Frontal cortex (tissue), 4 donors: Measurements from ENCODE around the gene GADD45GIP1. TPM values are rescaled to one million over a fixed set of nuclear protein-coding genes. Genes with fewer than 3 reads are reported as not detected.

Experiments
- DNase-seq, 2 donors: peaks; one replicate each; pipeline ENCODE4 v3.0.0; 2012; ENCODE audit warnings: low spot score in 2 of 2
- FAIRE-seq: peaks from 2 replicates; lab custom pipeline; 2012; peaks lifted over from hg19 to GRCh38; lab: Jason Lieb, UNC
- total RNA-seq: library from RNA; depleted of rRNA; stranded (reverse); fragments of >200 nt; gene quantifications from one replicate; pipeline ENCODE4 v1.2.3, GENCODE V29; 2014
- donor health status: control.
- donor health status: control.
- donor health status: control.

Gene GADD45GIP1
- 21.6 TPM for total RNA-seq

DNA sequence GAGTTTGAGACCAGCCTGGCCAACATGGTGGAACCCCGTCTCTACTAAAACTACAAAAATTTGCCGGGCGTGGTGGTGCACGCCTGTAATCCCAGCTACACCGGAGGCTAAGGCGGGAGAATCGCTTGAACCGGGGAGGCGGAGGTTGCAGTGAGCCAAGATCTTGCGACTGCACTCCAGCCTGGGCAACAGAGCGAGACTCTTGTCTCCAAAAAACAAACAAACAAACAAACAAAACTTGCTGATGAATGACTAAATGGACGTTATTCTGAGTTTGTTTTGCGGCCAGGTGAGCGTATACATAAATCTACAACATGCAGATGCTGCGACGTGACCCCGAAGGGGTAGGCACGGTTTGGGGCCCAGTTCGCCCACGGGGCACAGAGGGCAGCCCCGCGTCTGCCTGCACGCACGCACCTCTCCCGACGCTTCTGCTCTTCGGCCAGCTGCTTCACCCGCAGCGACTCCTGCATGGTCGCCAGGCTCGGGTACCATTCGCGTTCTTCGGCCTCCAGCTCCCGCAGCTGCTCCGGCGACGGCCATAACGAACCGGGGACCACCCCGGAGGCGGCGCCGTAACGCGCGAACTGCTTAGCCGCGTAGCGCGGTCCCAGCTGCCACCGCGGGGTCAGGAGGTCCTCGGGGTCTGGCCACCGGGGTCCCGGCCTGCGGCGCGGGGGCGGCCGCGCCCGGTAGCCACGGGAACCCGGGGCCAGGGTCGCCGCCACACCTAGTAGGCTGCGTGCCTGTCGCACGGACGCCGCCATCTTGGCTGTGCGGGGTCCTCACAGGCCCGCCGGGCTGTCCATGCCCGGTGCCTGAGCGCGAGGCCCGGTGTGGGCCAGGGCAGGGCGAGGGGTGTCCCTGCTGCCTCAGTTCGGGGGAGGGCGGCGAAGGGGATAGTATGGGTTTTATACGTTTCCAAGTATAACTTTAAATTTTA, at the start of gene GADD45GIP1:
TSS of gene GADD45GIP1 (minus strand) at position 778 of the 943 bp plus-strand sequence. CDS start at position 767, 11 bp downstream.
- DNase-seq (peak; percentile 69 to 71), FAIRE-seq (no peak)

DNA sequence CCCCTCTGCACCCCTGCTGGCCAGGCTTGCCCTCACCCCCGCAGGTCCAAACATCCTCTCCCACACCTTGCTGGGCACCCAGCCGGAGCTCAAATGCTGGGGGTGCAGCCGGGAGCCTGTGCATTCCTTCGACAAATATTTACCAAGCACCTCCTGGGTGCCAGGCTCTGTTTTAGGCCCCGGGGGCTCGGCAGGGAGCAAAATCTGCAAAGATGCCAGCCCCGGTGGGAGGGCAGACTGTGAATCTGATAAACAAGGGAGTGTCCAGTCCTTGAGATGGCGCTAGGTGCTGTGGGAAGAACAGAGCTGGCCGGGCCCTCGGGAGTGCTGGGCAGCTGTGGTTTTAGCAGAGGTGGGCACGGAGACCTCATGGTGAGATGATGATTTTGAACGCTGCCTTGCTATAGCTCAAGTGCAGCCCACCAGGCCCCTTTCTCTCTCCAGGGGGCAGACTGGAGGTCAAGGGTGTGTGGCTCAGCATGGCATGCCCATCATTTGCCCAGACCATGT, 48.9 kb upstream of the GADD45GIP1 start:
- no peak for FAIRE-seq
- no peak for DNase-seq

DNA sequence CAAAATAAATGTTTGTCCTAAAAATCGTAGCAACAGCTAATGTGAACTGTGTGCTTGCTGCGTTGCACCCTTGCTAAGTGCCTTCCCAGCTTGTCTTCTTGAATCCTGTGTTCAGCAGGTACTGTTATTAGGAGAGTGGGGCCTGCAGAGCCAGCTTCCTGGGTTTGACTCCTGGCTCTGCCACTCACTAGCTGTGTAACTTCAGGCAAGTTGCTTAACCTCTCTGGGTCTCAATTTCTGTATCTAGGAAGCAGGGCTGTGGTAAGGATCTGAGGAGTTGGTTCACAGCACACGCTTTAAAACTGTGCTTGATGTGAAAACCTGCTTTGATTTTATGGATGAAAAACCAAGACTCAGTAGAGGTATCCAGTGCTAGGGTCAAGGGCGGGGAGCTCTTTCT, 48.2 kb upstream of the GADD45GIP1 start:
- DNase-seq (no peak), FAIRE-seq (no peak)

DNA sequence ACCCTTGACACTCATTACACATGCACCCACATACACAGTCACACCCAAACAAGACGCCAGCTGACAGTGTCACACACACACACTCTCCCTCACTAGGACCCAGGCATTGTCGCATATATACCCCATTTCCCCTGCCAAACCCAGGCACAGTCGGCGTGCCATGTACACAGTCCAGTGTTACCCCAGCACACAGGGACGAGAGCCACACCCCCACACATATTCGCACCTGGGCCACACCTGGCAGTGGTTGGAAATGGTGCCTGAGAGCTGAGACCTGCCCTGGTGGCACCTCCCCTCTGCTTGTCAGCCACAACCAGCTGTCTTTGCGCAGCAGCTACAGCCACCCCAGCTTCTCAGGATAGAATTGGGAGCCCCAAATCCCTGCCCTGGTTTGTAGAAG, 47.2 kb upstream of the GADD45GIP1 start:
- DNase-seq, result no peak
- FAIRE-seq, result no peak

DNA sequence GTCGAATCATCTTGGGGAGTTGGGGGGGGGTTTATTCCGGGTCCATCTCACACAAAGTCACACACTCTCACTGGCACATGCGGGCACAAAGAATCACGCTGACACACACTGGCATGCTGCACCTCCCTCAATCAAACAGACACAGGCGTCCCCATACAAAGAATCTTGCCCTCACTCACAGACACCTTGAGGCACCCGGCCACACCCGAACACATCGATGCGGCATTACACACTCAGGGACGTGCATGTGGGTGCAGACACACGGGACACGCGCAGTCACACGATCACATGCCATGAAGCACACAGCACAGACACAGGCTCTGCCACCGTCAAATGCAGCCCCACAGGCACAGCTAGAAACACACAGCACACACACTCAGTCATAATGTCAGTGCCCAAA, 46.1 kb upstream of the GADD45GIP1 start:
- FAIRE-seq, result no peak
- no peak for DNase-seq

DNA sequence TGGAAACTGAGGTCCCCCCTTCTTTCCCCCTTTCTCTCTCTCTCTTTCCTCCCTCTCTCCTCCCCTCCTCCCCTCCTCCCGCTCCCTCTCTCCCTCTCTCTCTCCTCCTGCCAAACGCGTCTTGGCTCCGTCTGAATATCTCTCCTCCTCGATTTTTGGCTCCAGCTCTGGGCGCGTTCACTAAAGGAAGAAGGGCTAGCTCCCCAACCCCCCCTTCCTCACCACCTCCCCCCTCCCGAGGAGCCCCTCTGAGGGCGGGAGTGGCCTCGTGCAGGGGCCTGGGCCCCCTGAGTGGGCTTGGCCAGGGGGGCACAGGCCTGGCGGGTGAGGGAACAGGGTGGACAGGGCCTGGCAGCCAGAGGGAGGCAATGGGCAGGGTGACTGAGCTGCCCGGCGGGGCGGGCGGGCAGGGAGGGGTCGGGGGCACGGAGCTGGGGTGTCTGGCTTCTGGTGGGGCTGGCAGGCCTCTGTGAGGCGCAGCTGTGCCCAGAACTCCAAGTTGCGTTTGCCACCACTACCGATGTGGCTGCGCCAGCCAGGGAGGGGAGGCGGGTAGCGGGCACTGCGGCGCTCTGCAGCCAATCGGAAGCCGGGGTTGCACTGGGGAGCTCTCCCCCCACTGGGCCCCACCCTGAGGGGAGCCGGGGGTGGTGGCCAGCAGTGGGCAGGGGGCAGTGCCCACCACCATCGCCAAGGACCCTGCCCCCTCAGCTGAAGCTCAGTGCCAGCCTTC, 45.3 kb upstream of the GADD45GIP1 start:
- no peak for FAIRE-seq
- peak; percentile 77 to 89 for DNase-seq

DNA sequence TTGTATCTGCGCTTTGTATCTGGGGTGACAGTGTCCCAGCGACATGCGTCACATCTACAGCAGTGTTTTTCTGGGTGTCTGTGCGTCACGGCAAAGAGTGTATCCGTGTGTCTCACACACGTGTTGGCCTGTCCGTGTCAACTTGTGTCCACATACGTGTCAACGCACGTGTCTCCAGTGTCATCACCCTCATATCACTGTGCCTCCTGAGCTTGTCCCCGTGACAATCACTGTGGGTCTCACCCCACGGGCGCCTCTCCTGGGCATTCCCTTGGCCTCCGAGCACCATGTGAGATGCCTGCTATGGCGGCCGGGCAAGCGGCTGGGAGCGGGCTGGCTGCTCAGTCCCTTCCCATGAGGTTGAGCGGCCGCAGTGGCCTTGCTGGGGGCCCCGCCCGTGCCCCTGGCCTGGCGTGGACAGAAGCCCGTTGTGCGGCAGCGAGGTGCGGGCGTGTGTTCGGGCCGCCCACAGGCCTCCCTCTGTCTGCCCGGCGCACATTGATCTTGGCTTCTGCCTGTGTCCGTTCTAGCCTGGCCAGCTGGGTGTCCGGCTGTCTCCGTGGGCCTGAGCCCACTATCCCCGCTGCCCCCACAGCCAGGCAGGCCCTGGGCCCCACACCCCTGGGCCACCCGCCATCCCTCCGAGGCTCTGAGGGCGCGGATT, 44.6 kb upstream of the GADD45GIP1 start:
- no peak for FAIRE-seq
- DNase-seq, result peak; percentile 65 to 79

DNA sequence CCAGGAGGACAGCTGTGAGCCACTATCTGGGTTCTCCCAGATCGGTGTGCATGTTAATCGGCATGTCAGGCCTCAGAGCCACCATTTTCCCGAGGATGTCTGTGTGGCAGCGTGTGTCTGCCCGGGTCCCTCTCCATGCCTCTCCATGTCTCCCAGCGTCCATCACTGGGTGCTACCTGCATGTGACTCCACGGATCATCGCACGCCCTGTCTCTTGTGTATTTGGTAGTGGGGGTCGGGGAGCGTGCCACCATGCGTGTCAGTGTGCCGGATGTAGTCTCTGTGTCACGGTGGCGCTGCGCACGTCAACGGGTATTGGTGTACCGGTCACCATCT, 44.1 kb upstream of the GADD45GIP1 start:
- FAIRE-seq (no peak), DNase-seq (no peak)

DNA sequence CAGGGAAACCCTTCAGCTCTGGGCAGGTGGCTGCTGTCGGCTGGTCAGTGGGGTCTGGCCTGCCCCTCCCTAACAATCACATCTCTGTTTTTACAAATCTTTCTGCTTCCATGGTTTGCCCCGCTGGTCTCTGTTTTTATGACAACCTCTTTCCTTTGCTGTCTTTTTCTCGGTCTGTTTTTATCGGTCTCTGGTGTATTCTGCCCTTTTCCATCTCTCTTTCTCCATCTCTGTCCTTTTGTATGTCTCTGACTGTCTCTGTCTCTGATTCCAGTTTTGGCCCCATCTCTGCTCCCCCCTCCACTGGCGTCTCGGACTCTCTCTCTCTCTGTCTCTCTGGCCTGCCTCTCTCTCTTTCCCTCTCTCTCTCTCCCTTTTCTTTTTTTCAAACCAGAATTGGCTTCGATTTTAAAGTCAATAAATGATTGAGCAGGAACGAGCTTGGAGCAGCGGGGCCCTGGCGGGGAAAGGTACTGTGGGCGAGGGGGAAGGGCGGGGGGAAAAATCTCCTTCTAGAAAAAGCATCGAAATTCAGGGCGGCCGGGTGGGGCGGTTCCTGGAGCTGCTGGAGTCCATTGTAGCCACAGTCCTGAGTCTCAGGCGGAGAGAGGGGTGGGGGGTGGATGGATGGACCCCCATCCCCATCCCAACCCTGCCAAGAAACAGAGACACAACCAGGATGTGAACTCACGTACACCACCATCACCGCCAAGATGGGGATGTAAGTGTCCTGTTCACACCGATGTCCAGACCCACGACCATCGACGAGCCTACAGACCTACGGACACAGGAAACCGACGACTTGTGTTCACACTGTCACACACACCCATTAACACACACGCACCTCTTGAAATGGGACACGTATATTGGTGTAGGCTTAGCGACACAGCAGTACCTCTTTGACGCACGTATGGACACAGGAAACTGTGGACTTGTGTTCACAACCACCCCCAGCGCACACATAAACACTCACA, 41.2 kb upstream of the GADD45GIP1 start:
- no peak for FAIRE-seq
- DNase-seq, result no peak

DNA sequence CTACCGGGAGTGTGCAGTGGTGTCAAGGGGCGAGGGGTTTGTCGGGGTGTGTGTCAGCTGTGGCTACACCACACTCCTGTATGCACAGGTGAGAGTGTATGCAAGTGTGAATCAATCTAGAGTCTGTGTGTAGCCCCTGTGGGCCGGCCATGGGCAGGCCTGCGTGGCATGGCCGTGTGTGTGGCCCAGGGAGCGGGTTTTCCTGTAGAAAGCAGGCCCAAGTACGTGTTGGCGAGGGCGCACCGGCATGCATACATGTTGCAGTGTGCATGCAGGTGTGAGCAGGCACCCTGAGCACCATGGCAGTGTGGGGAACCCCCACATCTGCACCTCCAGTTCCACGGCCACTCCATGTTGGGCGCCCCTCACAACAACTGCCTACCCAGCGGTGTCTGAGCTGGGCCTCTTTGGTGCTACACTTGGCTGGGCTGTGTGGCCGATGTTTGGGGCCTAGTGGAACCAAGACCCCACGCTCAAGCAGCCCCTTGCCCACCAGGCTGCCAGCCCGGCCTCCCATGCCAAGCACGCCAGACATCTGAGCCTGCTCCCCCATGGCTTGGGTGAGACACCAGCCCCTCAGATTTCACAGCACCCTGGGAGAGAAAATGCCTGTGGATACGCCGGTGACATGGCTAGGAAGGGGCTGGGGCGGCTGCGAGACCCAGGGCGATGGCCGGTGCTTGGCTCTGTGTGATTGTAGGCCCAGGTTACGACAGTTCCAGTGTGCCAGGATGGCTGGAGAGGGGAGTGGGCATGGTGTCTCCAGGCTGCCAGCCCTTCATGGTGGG, 40.4 kb upstream of the GADD45GIP1 start:
- DNase-seq (no peak), FAIRE-seq (no peak)

DNA sequence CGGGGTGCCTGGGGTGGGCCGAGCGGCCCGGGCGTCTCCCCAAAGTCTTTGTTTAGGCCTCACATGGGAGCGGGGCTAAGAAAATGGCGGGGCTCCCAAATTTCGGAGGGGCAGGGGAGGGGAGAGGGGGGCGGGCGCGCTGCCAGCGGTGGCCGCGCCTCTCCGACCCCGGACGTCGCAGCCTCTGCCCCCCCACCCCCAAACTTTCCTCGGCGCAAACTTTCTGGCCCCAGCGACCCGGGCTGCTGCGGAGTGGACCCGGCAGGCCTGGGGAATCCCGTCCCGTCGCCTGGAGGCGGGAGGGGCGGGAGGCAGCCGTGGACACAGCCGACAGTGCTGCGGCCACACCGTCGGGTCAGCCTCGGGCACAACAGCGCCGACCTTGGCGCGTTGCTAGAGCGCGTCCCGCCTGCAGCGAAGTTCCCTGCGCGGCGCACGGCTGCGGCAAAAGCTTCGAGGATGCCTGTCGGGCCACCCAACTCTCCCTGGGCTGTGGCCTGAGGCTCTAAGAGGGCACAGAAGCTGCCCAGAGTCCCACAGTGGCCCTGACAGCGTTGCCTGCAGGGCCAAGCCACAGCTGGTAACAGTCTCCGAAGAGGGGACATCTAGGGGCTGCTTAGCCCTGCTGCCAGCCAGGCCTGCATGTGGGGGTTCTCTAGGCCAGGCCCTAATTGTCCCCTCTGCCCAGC, 39.5 kb upstream of the GADD45GIP1 start:
- DNase-seq (no peak), FAIRE-seq (no peak)

DNA sequence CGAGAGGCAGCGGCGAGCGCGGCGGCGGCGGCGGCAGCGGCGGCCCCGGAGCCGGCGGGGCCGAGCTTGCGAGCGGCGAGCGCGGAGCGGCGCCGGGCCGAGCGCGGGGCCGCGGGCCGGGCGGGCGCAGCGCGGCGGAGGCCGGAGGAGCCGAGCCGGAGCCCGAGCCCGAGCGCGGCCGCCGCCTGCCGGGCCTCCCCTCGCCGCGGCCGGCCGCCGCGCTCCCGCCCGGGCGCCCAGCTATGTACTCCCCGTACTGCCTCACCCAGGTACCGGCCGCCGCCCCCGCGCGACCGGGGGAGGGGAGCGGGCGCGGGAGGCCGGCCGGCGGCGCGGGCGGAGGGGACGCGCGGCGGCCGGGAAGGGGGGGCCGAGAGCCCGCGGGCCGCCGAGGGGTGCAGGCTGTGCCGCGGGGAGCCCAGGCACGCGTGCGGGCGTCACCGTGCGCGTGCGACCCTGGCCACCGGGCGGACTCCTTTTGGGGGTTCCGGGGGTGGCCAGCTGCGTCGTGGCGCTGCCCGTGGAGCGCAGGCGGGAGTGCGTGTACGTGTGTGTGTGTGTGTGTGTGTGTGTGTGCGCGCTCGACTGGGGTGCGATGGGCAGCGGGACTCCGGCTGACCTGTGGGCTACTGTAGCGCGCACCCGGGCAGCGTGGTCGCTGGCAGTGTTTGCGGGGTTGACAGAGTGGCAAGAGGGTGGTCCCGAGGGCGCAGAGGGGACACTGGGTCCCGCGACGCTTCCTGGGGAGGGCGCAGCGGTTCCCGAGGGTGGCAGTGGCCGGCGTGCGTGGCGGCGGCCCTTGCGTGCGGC, 38.8 kb upstream of the GADD45GIP1 start:
- DNase-seq (peak; percentile 78 to 80), FAIRE-seq (no peak)

DNA sequence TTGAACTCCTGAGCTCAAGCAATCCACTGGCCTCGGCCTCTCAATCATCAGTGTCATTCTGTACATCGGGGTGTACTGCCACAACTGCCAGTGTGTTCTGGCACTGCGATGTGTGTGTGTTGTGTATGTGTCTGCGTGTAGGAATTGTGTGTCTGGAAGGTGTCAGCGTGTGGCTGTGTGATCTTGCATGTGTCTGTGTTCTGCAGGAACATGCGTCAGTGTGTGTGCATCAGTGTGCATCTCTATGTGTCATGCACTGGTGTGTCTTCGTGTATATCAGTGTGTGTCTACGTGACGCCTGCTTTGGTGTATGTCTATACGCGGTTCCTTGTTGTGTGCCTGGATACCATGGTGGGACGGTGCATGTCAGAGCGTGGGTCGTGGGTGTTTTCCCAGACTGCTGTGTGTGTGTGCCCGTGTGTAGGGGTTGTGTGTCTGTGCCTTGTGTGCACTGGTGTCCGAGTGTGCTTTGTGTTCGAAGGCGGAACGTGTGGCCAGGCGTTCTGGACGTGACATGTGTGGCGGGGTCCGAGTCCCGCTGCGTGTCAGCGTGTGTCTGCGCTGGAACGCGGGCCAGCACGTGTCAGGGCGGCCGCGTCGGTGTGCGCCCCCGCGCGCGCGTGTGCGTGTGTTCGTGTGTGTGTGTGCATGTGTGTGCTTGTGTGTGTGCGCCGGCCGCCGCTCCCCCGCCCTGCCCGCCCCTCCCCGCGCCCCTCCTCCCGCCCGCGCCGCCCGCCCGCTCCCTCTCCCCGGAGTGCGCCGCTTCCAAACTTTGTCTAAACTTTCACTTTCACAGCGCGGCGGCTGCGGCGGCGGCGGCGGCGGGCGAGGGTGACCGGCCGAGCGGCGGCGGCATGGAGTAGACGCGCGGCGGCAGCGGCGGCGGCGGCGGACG, 37.9 kb upstream of the GADD45GIP1 start, which contains the start of gene NFIX:
TSS of gene NFIX (plus strand) at position 775 of the 895 bp plus-strand sequence. CDS start 363 bp downstream, outside the sequence.
- DNase-seq (peak; percentile 82 to 83), FAIRE-seq (no peak)

DNA sequence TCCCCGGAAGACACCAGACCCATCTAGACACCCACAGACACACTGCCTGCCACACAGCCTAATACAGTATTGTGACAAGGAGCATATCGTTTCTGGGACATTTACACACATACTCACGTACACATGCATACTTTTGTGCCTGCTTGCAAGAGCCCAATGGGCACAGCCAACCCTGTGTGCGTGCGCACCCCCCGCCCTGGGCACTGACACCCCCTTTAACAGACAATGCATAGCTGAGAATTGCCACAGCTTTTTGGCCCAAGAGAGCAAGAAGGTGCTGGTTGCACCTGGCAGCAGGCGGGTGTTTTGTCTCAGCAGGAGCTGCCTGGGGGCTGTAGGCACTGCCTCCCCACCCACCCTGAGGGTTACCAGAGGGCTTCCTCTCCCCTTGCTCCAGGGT, 36.5 kb upstream of the GADD45GIP1 start:
- no peak for FAIRE-seq
- DNase-seq, result no peak

DNA sequence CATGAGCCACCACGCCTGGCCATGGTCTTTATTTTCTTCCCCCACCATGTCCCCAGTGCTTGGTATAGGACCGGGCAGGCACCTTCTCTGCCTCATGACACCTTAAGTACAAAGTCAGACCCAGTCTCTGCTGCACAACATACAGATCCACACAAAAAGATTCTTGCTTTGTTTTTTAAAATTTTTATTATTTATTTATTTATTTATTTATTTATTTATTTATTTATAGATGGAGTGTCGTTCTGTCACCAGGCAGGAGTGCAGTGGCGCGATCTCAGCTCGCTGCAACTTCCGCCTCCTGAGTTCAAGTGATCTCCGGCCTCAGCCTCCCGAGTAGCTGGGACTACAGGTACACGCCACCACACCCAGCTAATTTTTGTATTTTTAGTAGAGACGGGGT, 35.7 kb upstream of the GADD45GIP1 start:
- no peak for FAIRE-seq
- no peak for DNase-seq

DNA sequence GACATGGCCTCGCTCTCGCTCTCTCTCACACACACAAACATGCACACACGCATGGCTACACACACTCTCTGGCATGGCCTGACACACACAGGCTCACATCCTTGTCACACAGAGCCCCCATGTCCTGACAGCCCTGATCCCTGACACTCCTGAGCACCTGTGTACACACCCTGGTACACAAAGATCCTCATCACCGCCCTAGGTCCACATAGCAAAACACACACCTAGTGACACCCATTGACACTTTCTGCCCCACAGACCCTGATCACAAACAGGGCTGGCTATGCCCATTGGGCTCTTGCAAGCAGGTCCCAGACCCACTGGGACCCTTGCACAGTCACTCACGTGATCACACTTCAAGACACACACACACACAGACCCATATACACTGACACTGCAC, 34.3 kb upstream of the GADD45GIP1 start:
- FAIRE-seq, result no peak

More for the DNA sequence above, 34.3 kb upstream of the GADD45GIP1 start:
- no peak for DNase-seq
